Mononuclear cell (primary cell): ENCODE results near the gene GABRA4. TPM values are rescaled to one million over a fixed set of nuclear protein-coding genes. Genes with fewer than 3 reads are reported as not detected.

Source experiments
- H3K27me3 ChIP-seq: 2 replicates; pipeline ENCODE4 v1.6.0; 2011; ENCODE audit warnings: low read length, control low read depth; ENCODE audit not compliant: insufficient read depth
- H3K4me1 ChIP-seq: 2 replicates; pipeline ENCODE4 v1.5.1; 2011; ENCODE audit warnings: mild to moderate bottlenecking, low read length, control low read depth; ENCODE audit not compliant: insufficient read depth
- H3K4me3 ChIP-seq: 2 replicates; pipeline ENCODE4 v1.5.1; 2011; ENCODE audit warnings: mild to moderate bottlenecking, low read length, moderate library complexity
- H3K9me3 ChIP-seq: 2 replicates; pipeline ENCODE4 v1.5.1; 2011; ENCODE audit warnings: low read depth, mild to moderate bottlenecking, control low read depth, low read length
- total RNA-seq: library from RNA; depleted of rRNA; stranded (reverse); fragments of >200 nt; gene quantifications from one replicate; pipeline ENCODE4 v1.2.3, GENCODE V29; 2012

GABRA4 gene
- total RNA-seq, 1 donor: under 0.01 TPM

DNA sequence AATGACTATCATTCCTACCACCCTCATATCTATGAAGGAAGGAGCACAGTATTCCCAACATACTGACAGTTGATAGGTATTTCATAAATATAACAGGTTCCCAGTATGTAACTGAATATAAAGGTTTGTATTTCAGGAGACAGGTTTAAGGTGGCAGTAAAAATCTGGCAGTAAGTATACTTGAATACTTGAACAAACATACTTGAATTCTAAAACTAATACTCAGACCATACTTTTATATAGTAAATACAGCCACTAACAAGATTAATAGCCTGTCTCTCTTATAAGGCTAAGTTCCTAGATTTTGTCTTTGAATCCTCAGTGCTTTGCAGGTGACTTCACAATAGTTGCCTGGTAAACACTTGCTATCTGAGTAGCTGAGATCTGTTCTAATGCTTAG lies 37.8 kb downstream of the GABRA4 start:
- H3K27me3 ChIP-seq: peaks cover 5% of the 10 kb centered on the region
- H3K4me3 ChIP-seq: no peak overlapping the region
- H3K9me3 ChIP-seq: no peaks in the 10 kb centered on the region
- H3K4me1 ChIP-seq: no peaks in the 10 kb centered on the region

DNA sequence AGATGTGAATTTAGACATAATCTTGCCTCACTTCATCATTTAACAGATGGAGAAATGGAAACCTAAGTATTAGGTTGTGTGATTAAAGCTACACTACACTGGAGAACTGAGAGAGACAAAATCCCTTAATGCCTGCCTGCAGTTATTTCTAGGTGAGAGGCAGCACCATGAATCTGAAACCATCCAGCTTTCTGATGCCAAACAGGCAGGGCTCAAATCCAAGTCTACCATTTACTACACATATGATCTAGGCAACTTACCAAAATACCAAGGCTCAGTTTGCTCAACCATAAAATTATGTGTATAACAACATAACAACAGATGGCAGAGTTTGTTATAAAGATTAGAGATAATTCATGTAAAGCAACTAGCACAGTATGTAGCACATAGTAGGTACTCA lies 38.7 kb downstream of the GABRA4 start:
- peaks cover 5% of the 10 kb centered on the region for H3K27me3 ChIP-seq
- H3K4me1 ChIP-seq: no peaks in the 10 kb centered on the region

DNA sequence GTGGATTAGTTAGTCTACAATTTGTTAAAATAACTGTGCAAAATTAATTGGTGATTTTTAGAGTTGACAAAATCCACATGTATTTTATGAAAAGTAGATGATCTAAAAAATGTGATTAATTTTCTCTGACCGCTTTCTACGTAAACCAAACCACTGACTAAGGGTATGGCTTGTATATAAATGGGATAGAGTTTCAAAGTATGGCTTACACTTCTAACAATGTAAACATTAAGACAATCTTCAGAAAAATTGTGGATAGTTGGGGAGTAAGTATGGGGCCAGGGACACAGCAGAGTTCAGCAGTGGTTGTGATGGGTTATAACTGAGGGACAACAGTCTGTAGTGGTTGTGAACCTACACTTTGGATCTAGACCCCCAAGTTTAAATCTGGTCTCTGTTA lies 39.8 kb downstream of the GABRA4 start:
- H3K4me3 ChIP-seq: no peak overlapping the region

More for the DNA sequence above, 38.7 kb downstream of the GABRA4 start:
- Histone ChIP-seq H3K9me3 (no peaks in the 10 kb centered on the region), H3K4me3 (no peak overlapping the region)

DNA sequence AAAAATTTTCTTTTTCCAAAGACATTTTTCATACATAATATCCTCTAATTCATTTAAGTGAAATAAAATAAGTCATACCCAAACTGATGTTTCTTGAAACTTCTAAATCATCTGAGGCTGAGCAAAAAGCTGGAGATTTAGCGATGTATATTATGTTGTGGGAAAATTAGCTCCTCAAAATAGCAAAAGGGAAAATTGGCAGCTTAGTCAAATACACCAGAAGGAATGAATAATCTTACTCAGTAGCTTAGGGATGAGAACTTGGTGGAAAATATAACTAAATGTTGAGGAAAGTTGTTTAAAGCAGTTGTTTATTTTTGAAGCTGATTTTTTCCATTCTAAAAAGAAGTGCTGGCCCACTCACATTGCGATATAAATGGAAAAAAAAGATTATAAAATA lies 40.9 kb downstream of the GABRA4 start:
- H3K4me1 ChIP-seq: no peaks in the 10 kb centered on the region
- peaks cover 5% of the 10 kb centered on the region for H3K27me3 ChIP-seq
- H3K4me3 ChIP-seq: no peak overlapping the region
- no peaks in the 10 kb centered on the region for H3K9me3 ChIP-seq

More for the DNA sequence above, 39.8 kb downstream of the GABRA4 start:
- Histone ChIP-seq H3K9me3 (no peaks in the 10 kb centered on the region), H3K4me1 (no peaks in the 10 kb centered on the region), H3K27me3 (peaks cover 5% of the 10 kb centered on the region)

DNA sequence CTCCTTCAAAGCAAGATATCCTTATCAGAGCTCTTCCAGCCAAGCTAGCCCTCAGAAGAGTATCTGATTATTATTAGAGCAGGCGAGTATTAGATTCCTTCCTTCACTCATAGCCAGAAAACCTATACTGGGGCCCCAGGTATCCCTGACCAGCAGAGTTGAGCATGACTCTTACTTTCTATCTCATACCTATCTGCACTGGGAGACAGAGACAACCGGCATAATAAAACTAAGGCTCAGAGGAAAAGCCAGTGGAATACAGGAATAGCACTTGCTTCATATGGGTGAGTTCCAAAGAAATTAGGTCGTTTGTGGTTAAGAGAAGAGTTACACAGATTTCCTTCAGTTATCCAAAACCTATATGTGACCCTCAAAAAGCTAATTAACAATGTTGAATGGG lies 42.6 kb downstream of the GABRA4 start:
- H3K9me3 ChIP-seq: no peaks in the 10 kb centered on the region
- H3K27me3 ChIP-seq: no peaks in the 10 kb centered on the region
- no peaks in the 10 kb centered on the region for H3K4me1 ChIP-seq
- H3K4me3 ChIP-seq: no peak overlapping the region

DNA sequence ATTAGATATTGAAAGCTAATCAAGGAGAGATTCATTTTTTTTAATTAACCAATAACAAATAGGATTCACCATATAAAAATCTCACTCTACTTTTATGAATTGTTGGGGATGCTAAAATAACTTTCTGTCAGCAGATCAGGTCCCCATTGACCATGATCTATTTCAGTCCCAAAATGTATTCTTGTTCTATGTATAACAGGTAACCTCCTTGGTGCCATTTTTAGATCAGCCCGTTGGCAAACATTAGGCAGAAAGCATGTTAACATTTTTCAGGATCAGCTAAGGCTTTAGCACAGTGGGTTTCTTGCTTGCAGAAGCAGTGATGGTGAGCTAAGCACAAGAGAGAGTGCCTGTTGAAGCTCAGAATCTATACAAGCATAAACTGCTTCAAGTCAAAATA lies 43.6 kb downstream of the GABRA4 start:
- H3K9me3 ChIP-seq: no peaks in the 10 kb centered on the region

DNA sequence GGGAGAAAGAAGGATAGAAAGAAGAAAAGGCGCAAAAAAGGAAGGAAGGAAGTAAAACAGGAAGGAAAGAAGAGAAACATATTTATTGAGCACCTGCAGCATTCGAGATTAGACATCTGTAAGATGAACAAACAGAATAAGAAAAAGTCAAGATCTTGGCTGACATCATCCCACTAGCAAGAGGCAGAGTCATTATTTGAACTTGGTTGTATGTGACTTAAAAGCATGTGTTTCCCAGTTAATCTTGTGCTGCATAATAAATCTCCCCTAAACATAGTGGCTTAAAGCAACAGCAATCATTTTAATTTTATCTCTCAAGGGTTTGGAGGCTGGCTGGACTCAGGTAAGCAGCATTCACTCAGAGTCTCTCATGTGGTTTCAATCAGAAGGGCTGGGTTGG lies 45.8 kb downstream of the GABRA4 start:
- Histone ChIP-seq H3K9me3 (no peaks in the 10 kb centered on the region), H3K4me3 (no peak overlapping the region), H3K4me1 (no peaks in the 10 kb centered on the region), H3K27me3 (no peaks in the 10 kb centered on the region)

More for the DNA sequence above, 43.6 kb downstream of the GABRA4 start:
- Histone ChIP-seq H3K27me3 (no peaks in the 10 kb centered on the region), H3K4me1 (no peaks in the 10 kb centered on the region), H3K4me3 (no peak overlapping the region)

DNA sequence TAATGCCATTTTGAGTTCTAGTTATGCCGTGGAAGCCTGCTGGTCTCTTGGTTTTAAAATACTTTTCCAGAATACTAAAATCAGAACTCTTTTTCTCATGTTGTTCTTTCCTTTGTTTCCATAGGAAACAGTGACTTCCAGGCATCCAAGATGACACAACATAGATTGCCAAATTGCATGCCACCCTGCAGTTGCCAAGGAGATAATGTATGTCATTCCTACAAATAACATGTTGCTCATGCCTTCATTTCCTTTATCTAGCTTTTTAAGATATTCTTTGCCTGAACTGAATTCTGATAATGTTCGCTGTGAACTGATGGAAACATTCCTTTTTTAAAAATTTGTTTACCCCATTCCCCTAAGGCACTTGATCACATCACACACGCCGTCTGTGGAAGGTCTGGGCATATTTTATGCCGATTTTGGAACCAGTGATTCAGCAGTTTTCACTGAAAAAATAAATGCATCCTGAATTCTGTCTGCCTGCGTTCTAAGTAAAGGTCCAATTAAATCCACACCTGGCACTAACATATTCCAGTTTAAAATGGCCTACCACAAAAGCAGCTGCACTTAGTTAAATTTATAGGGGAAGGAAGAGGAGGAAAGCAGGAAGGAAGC lies 46.4 kb downstream of the GABRA4 start:
- H3K27me3 ChIP-seq: no peaks in the 10 kb centered on the region
- H3K4me3 ChIP-seq: no peak overlapping the region
- H3K9me3 ChIP-seq: no peaks in the 10 kb centered on the region
- no peaks in the 10 kb centered on the region for H3K4me1 ChIP-seq

DNA sequence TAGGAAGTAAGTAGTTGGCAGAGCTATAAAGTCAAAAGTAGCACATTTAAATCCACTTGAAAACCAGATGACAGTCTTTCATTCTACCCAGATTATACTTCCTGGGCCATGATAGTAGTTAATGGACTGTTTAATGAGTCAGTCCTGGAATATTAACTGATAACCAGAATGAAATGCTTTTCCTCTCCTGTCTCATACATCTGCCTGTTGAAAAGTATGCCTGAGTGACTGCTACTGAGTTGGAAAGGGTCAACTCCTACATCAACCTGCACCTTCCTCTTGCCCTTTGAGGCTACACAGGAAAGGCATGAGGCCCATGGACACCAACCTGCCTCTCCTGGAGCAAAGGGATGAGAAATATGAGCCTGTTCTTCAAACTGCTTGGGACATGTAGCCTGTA lies 48.3 kb downstream of the GABRA4 start:
- no peaks in the 10 kb centered on the region for H3K27me3 ChIP-seq
- no peaks in the 10 kb centered on the region for H3K9me3 ChIP-seq
- no peak overlapping the region for H3K4me3 ChIP-seq
- H3K4me1 ChIP-seq: no peaks in the 10 kb centered on the region

DNA sequence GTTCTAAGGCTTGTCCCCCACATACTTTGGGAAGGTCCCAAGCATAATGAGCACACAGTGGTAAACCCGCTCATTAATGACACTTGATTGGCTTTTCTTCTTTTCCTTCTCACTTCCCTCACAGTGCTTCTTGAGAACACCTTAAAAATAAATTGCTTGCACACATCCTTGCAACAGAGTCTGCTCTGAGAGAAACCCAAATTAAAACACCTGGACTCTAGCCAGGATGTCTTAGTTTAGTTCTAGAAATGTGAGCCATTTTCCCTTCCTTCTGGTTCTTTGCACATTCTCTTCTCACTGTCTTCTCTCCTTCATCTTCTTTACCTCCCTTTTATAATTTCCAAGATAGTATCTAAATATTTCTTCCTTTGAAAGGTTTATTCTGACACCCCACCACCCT lies 49.0 kb downstream of the GABRA4 start:
- no peak overlapping the region for H3K4me3 ChIP-seq
- H3K4me1 ChIP-seq: no peaks in the 10 kb centered on the region
- no peaks in the 10 kb centered on the region for H3K27me3 ChIP-seq
- no peaks in the 10 kb centered on the region for H3K9me3 ChIP-seq

DNA sequence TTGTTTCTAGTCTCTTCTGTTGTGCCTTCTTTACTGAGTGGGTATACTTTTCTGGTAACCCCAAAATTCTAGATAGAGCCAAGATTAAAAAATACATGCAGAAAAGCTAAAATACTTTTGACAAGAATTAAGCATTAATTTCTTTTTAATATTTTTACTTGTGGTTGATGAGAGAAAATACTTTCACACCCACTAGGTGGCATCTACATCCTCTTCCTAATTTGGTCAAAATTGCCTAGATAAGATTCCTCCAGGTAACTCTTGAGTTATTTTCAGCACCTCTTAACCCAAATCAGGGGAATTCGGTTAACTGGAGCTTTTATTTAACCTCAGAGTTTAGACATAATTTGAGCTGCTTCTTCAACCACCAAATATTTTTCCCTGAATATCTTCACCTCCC lies 55.9 kb downstream of the GABRA4 start:
- H3K4me1 ChIP-seq: no peaks in the 10 kb centered on the region
- H3K27me3 ChIP-seq: no peaks in the 10 kb centered on the region
- no peaks in the 10 kb centered on the region for H3K9me3 ChIP-seq
- no peak overlapping the region for H3K4me3 ChIP-seq

DNA sequence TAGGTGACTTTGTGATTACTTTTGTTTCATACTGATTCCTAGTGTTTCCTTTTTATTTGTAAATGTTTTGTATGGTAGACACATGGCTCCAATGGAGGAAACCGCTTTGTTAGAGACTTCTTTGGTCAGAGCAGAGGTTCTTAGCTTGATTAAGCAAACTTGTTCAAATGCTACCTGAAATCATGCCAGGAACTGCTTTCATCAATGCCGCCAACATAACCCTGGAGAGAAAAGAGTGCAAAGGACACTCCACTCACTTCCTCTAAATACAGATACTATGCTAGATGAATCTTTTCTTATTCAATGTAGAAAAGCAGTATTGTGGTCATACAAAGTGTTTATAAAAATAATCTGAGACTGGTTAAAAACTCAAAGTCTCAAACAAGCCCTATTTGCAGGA lies 58.7 kb downstream of the GABRA4 start:
- Histone ChIP-seq H3K4me1 (no peaks in the 10 kb centered on the region), H3K9me3 (no peaks in the 10 kb centered on the region), H3K27me3 (no peaks in the 10 kb centered on the region), H3K4me3 (no peak overlapping the region)

DNA sequence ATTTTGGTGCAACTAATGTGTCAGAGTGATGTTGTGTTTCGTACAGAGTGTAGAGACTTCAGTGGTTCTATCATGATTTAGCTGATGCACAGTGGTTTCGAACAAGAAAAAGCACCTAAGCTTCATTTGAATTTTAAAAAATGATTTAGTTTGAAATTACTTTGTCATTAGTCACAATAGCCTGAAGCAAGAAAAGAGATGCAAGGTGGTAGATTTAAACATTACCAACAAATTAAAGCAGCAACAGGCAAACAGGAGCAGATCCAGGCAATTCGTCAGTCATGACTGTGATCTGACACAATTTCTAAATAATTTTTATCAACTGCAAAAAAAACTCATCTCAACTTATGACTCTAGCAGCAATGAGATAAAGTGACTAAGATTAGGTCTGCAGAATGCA lies 59.7 kb downstream of the GABRA4 start:
- H3K9me3 ChIP-seq: no peaks in the 10 kb centered on the region
- H3K4me3 ChIP-seq: no peak overlapping the region
- H3K27me3 ChIP-seq: no peaks in the 10 kb centered on the region
- H3K4me1 ChIP-seq: no peaks in the 10 kb centered on the region

DNA sequence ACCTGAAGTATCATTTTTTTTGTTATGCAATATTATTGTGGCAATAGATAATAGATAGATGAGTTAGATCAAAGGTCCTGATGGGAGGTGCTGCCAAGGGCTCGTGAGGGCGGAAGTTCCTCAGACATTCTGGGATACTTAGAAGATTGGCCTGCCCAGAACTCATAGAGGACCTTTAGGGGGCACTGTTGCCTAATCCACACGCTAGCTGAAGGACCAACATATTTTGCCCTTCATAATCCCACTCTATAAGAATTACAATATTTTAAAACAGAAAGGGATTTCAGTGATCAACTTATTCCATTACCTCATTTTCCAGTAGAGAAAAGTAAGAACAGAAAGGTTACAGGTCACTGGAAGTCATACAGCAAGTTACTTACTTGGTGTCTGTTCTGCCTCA lies 61.4 kb downstream of the GABRA4 start:
- Histone ChIP-seq H3K27me3 (peaks cover 4% of the 10 kb centered on the region), H3K4me1 (no peaks in the 10 kb centered on the region), H3K9me3 (no peaks in the 10 kb centered on the region), H3K4me3 (no peak overlapping the region)

DNA sequence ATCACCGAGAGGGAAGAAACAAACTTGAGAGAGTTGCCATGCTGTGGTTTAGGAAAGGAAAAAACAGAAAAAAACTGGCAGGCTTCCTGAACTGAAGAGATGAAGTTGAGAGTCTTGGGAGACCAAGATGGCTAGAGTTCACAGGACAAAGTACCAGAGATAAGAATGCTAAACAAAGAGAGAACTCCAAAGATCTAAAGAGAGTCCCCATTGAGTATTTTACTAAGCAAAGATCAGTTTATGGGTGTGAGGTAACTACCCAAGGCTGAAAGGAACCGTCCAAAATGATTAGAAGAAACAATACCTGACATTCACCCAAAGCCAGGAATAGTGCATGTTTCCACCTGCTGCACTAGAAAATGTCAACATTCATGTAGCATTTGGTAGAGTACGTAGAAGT lies 62.5 kb downstream of the GABRA4 start:
- Histone ChIP-seq H3K9me3 (no peaks in the 10 kb centered on the region), H3K4me3 (no peak overlapping the region), H3K4me1 (no peaks in the 10 kb centered on the region), H3K27me3 (peaks cover 4% of the 10 kb centered on the region)

DNA sequence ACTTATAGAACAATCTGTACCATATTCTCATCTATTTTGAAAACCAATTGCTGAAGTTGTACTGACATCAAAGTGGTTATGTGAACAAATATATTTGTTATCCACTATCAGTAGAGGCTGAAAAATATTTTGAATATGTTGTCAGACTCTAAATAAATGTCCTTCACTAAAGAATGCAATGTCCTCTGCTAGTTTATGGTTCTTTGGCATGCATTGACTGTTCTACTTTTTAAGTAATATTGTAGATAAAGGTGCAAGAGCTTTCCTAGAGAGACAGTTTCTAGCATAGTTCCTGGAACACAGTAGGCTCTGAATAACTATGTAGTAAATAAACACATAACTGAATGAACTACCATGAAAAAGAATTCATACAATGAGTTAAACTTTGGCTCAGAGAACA lies 66.2 kb downstream of the GABRA4 start:
- H3K9me3 ChIP-seq: no peaks in the 10 kb centered on the region
- H3K27me3 ChIP-seq: peaks cover 4% of the 10 kb centered on the region
- no peak overlapping the region for H3K4me3 ChIP-seq
- H3K4me1 ChIP-seq: no peaks in the 10 kb centered on the region
